ENCODE data around the gene KNCN. TPM values are rescaled to one million over a fixed set of nuclear protein-coding genes. Genes with fewer than 3 reads are reported as not detected.

Gene KNCN
- total RNA-seq, 4 donors from 2014 or later: not detected

DNA sequence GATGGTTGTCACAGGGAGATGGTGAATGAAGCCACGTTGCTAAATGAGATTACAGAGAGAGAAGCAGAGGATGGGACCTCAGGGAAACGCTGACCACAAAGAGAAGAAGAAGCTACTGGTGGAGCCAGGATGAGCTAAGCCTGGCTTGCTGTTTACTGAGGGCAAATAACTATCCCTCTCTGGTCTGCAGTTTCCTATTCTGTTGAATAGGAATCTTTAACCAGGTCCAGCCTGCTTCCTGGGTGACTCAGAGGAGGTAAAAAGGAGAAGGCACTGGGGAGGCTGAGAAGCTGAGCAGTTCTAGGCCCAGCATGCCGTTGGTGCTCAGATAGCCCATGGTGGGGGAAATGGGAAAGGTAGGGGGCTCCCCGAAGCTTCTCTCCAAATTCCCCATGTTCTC lies 32.2 kb downstream of the KNCN start:
- no peak overlapping the region for H3K4me3 ChIP-seq
- H3K27ac ChIP-seq: no peak overlapping the region
- no peak for ATAC-seq
- DNase-seq: no peak
- H3K9me3 ChIP-seq: no peaks in the 10 kb centered on the region
- no peak for TF ChIP-seq CTCF (IDR thresholded peaks at IDR 0.05 in 4 of 5, conservative IDR thresholded peaks at IDR 0.05 in 1 of 5)
- TF ChIP-seq POLR2A (IDR thresholded peaks at IDR 0.05): no peak
- H3K4me1 ChIP-seq: no peaks in the 10 kb centered on the region
- H3K27me3 ChIP-seq: peaks cover 0 to 3% (median 0%) of the 10 kb centered on the region in 3 donors
- H3K36me3 ChIP-seq: no peaks in the 10 kb centered on the region
- in situ Hi-C loops (cut with MboI; ENCODE audit: low sequenced_read_pairs in 4 of 4): no loop called here
- intact Hi-C loops (cut with DNase I; ENCODE audit: low total_unique reads): no loop called here

- intact Hi-C loops (cut with DNase I; ENCODE audit: low total_unique reads): no loop called here
Observed at GRCh38 chr1:46517932-46518498, 33.4 kb downstream of the KNCN start.

DNA sequence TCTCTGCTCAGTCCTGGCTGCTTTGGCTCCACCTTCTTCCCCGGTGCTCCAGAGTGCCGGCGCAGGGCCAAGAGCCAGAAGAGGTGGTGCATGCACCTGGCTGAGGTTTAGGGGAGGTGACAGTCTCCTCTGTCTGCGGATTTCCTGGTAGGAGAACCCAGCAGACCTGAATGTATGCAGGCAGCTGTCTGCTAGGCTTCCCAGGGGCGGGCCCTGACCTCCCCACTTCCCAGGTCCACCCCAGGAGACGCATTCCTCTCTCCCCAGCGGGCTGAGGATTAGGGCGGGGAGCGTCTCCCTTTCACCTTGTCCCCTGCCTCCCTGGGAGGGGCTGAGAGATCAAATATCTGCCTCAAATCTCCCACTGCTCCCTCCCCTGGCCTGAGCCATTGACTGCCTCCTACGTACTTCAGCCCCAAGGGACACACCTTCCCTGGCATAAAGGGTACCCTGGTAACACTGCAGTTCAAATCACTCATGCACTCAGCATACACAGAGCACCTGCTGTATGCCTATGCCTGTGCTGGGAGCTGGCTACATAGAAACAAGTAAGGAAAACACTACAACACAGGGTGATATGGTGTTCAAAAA lies 34.3 kb downstream of the KNCN start:
- H3K27me3 ChIP-seq: peaks cover 0 to 3% (median 0%) of the 10 kb centered on the region in 3 donors
- H3K4me1 ChIP-seq: no peaks in the 10 kb centered on the region
- TF ChIP-seq CTCF (IDR thresholded peaks at IDR 0.05 in 4 of 5, conservative IDR thresholded peaks at IDR 0.05 in 1 of 5) (no peak), POLR2A (IDR thresholded peaks at IDR 0.05) (no peak)
- H3K4me3 ChIP-seq: no peak overlapping the region
- in situ Hi-C loops (cut with MboI; ENCODE audit: low sequenced_read_pairs in 4 of 4) (no loop called here), intact Hi-C loops (cut with DNase I; ENCODE audit: low total_unique reads) (no loop called here)
- H3K27ac ChIP-seq: no peak overlapping the region
- ATAC-seq (no peak), DNase-seq (no peak)
- no peaks in the 10 kb centered on the region for H3K9me3 ChIP-seq
- no peaks in the 10 kb centered on the region for H3K36me3 ChIP-seq

More at GRCh38 chr1:46517932-46518498, 33.4 kb downstream of the KNCN start:
- DNase-seq: no peak
- H3K9me3 ChIP-seq: no peaks in the 10 kb centered on the region
- peaks cover 0 to 3% (median 0%) of the 10 kb centered on the region in 3 donors for H3K27me3 ChIP-seq
- H3K4me1 ChIP-seq: no peaks in the 10 kb centered on the region
- H3K4me3 ChIP-seq: no peak overlapping the region
- no peak for ATAC-seq
- H3K27ac ChIP-seq: no peak overlapping the region
- in situ Hi-C loops (cut with MboI; ENCODE audit: low sequenced_read_pairs in 4 of 4): no loop called here
- H3K36me3 ChIP-seq: no peaks in the 10 kb centered on the region
- TF ChIP-seq CTCF (IDR thresholded peaks at IDR 0.05 in 4 of 5, conservative IDR thresholded peaks at IDR 0.05 in 1 of 5) (no peak), POLR2A (IDR thresholded peaks at IDR 0.05) (no peak)

- Histone ChIP-seq H3K9me3 (no peaks in the 10 kb centered on the region), H3K36me3 (no peaks in the 10 kb centered on the region), H3K27ac (no peak overlapping the region), H3K27me3 (peaks cover 0 to 3% (median 0%) of the 10 kb centered on the region in 3 donors), H3K4me1 (no peaks in the 10 kb centered on the region), H3K4me3 (no peak overlapping the region)
- ATAC-seq: no peak
- in situ Hi-C loops (cut with MboI; ENCODE audit: low sequenced_read_pairs in 4 of 4) (no loop called here), intact Hi-C loops (cut with DNase I; ENCODE audit: low total_unique reads) (no loop called here)
- DNase-seq: no peak
- TF ChIP-seq CTCF (IDR thresholded peaks at IDR 0.05 in 4 of 5, conservative IDR thresholded peaks at IDR 0.05 in 1 of 5): no peak
- TF ChIP-seq POLR2A (IDR thresholded peaks at IDR 0.05): no peak
Observed at GRCh38 chr1:46516200-46516950, 35.1 kb downstream of the KNCN start.

Measured in gastrocnemius medialis (tissue), 4 donors.